Naive B cell (primary cell): ENCODE results near the gene THADA. TPM values are rescaled to one million over a fixed set of nuclear protein-coding genes. Genes with fewer than 3 reads are reported as not detected.

Experiments used
- ATAC-seq, 2 donors: fragments of 150-1000 bp; cut with Tn5 transposase; 2 replicates each; pipeline ENCODE4 v1.10.0; 2021; ENCODE audit warnings: low read depth in 2 of 2, mild to moderate bottlenecking in 2 of 2, moderate library complexity in 2 of 2
- DNase-seq: peaks from one replicate; pipeline ENCODE4 v3.0.0; 2022
- H3K27ac Mint-ChIP-seq, 6 donors: one replicate each; pipeline ENCODE4 v1.8.0; 2020 to 2022; ENCODE audit warnings: mild to moderate bottlenecking in 6 of 6, mixed read lengths in 6 of 6, moderate library complexity in 5 of 6, inconsistent platforms in 2 of 6
- H3K27me3 Mint-ChIP-seq, 3 donors: one replicate each; pipeline ENCODE4 v1.8.0; 2021 to 2022; ENCODE audit warnings: mixed read lengths in 3 of 3, mild to moderate bottlenecking in 1 of 3
- H3K36me3 Mint-ChIP-seq, 2 donors: one replicate each; pipeline ENCODE4 v1.8.0; 2020 to 2022; ENCODE audit warnings: mixed read lengths in 2 of 2, inconsistent platforms in 1 of 2, mild to moderate bottlenecking in 1 of 2
- H3K4me1 Mint-ChIP-seq, 3 donors: one replicate each; pipeline ENCODE4 v1.8.0; 2020 to 2022; ENCODE audit warnings: mixed read lengths in 3 of 3, inconsistent platforms in 1 of 3, mild to moderate bottlenecking in 1 of 3, moderate library complexity in 1 of 3
- H3K4me3 Mint-ChIP-seq, 8 donors: one replicate each; pipeline ENCODE4 v1.8.0; 2020 to 2022; ENCODE audit warnings: mild to moderate bottlenecking in 8 of 8, mixed read lengths in 8 of 8, moderate library complexity in 8 of 8, inconsistent platforms in 2 of 8
- H3K9me3 Mint-ChIP-seq, 7 donors: one replicate each; pipeline ENCODE4 v1.8.0; 2020 to 2022; ENCODE audit warnings: mixed read lengths in 7 of 7, mild to moderate bottlenecking in 5 of 7, inconsistent platforms in 2 of 7, moderate library complexity in 1 of 7
- polyA plus RNA-seq, 6 donors: library from polyadenylated mRNA; unstranded; fragments of 300-500 nt; fragmentation: Illumina TruSeq; gene quantifications; one replicate each; pipeline ENCODE4 v1.2.3, GENCODE V29; 2021; ENCODE audit warnings: low read depth in 6 of 6

Gene THADA
- polyA plus RNA-seq, 6 donors from 2014 or later = 8.3 to 20.2 (median 13.0) TPM

- Mint-ChIP-seq H3K27me3 (no peaks in the 10 kb centered on the region), H3K27ac (peak overlapping the region in 4 of 6 donors; percentile 49 to 69 (median 58)), H3K36me3 (peaks cover 6 to 10% of the 10 kb centered on the region in 2 donors), H3K4me3 (no peak overlapping the region), H3K4me1 (peaks cover 24 to 60% (median 41%) of the 10 kb centered on the region in 3 donors), H3K9me3 (peaks cover 2 to 20% (median 8%) of the 10 kb centered on the region in 7 donors)
- ATAC-seq = no peak
- no peak for DNase-seq
Measured at GRCh38 chr2:43180897-43181296, 414.9 kb downstream of the THADA start.

Other genes starting within 250 kb of the THADA start
- gene PLEKHH2, start 41.2 kb upstream of the THADA start, polyA plus RNA-seq = not detected
- not detected for gene C1GALT1C1L, start 80.4 kb upstream of the THADA start, polyA plus RNA-seq
- 1 to 10 TPM; 3.1 to 8.1 (median 6.3) TPM for gene DYNC2LI1, start 178.0 kb upstream of the THADA start, polyA plus RNA-seq
- gene ABCG5, start 242.8 kb upstream of the THADA start, polyA plus RNA-seq = not detected
- under 1 TPM in 2 of 6 donors, not detected in 4; 0.05 to 0.12 TPM for gene ABCG8, start 242.9 kb upstream of the THADA start, polyA plus RNA-seq